K562 (cell line): ENCODE results near the gene PLD1. TPM values are rescaled to one million over a fixed set of nuclear protein-coding genes. Genes with fewer than 3 reads are reported as not detected.
A peak's percentile ranks its signal among the peaks of the same experiment; 100 is the strongest.

ENCODE experiments used
- ATAC-seq: fragments of 200-7000 bp; cut with Tn5 transposase; 3 replicates; pipeline ENCODE4 v1.9.1; 2020; ENCODE audit warnings: moderate library complexity
- BruUV-seq: library from RNA; stranded (reverse); fragments of 400-500 nt; replicated peaks from 2 replicates; lab custom pipeline; 2021; lab: Mats Ljungman, UMichigan
- CTCF ChIA-PET: fragments of 300-600 bp; formaldehyde crosslinking; extraction: SDS; loops from one replicate; lab custom pipeline; 2021; ENCODE audit warnings: low intra/inter-chr PET ratio; lab: Yijun Ruan, JAX
- POLR2A ChIA-PET: fragments of 300-600, 350-650 bp; sonication (Branson Sonifier 250); formaldehyde crosslinking; extraction: SDS; loops from one replicate; lab custom pipeline; 2021; ENCODE audit warnings: antibody characterized with exemption, inconsistent platforms; lab: Yijun Ruan, JAX
- DNase-seq, 4 experiments: peaks; one replicate each; pipeline versions ENCODE4 v3.0.0 to v3.0.0-alpha.2; 2011 to 2018; ENCODE audit warnings: low spot score in 3 of 4, mixed read lengths in 3 of 4; ENCODE audit errors: extremely low read depth in 1 of 4
- FAIRE-seq: peaks from 2 replicates; lab custom pipeline; 2011; peaks lifted over from hg19 to GRCh38; lab: Jason Lieb, UNC
- H2AFZ ChIP-seq: 2 replicates; pipeline ENCODE4 v1.6.0; 2011; ENCODE audit warnings: low read depth, low read length, control low read depth, inconsistent platforms
- H3K27ac ChIP-seq: fragments of 200-600 bp; 3 replicates; pipeline ENCODE4 v1.8.0; 2011; ENCODE audit warnings: low read depth, mild to moderate bottlenecking, control low read depth, inconsistent platforms, low read length, moderate library complexity, mixed read lengths; ENCODE audit errors: extremely low read depth
- H3K27me3 ChIP-seq, 2 experiments: fragments of 300-600 bp in 1 of 2; 2 replicates in 1 of 2; 3 replicates in 1 of 2; pipeline versions ENCODE4 v1.6.0 to v1.8.0; 2011; ENCODE audit warnings: inconsistent platforms in 2 of 2, low read length in 2 of 2, mild to moderate bottlenecking in 1 of 2, mixed read lengths in 1 of 2, moderate library complexity in 1 of 2; ENCODE audit not compliant: control insufficient read depth in 2 of 2, insufficient read depth in 2 of 2
- H3K36me3 ChIP-seq: fragments of 300-600 bp; 3 replicates; pipeline ENCODE4 v1.8.0; 2011; ENCODE audit warnings: mild to moderate bottlenecking, low read length, inconsistent platforms; ENCODE audit not compliant: control insufficient read depth, insufficient read depth
- H3K4me1 ChIP-seq, 2 experiments: fragments of 200-600 bp in 1 of 2; replicated peaks in 1 of 2; 2 replicates in 1 of 2; 3 replicates in 1 of 2; pipeline versions ENCODE4 v1.5.1 to v1.8.0; 2011; ENCODE audit warnings: inconsistent platforms in 2 of 2, low read length in 2 of 2, mild to moderate bottlenecking in 1 of 2, mixed read lengths in 1 of 2, moderate library complexity in 1 of 2; ENCODE audit not compliant: control insufficient read depth in 2 of 2, insufficient read depth in 2 of 2
- H3K4me2 ChIP-seq: 2 replicates; pipeline ENCODE4 v1.6.1; 2011; ENCODE audit warnings: low read length, control low read depth, inconsistent platforms, mixed read lengths; ENCODE audit not compliant: insufficient read depth
- H3K4me3 ChIP-seq: fragments of 200-600 bp; sonication (generic), shearing (Covaris generic); 2 replicates; pipeline ENCODE4 v1.5.1; 2016; ENCODE audit warnings: control low read depth, inconsistent platforms
- H3K79me2 ChIP-seq: fragments of 200-600 bp; 3 replicates; pipeline ENCODE4 v1.8.0; 2011; ENCODE audit warnings: low read length, inconsistent platforms; ENCODE audit not compliant: control insufficient read depth, insufficient read depth
- H3K9ac ChIP-seq, 2 experiments: 2 replicates each; pipeline versions ENCODE4 v1.6.0 to v1.6.1; 2011; ENCODE audit warnings: low read depth in 2 of 2, low read length in 2 of 2, control low read depth in 1 of 2, inconsistent platforms in 1 of 2, mild to moderate bottlenecking in 1 of 2, mixed read lengths in 1 of 2; ENCODE audit not compliant: insufficient read depth in 1 of 2
- H3K9me1 ChIP-seq: one replicate; pipeline ENCODE4 v1.6.0; 2011; ENCODE audit warnings: inconsistent platforms, mild to moderate bottlenecking, low read length, moderate library complexity; ENCODE audit not compliant: control insufficient read depth, insufficient read depth
- H3K9me3 ChIP-seq: replicated peaks from 2 replicates; pipeline ENCODE4 v1.5.1; 2011; ENCODE audit warnings: low read depth, low read length, inconsistent platforms; ENCODE audit not compliant: control insufficient read depth, insufficient read depth
- H4K20me1 ChIP-seq: replicated peaks from 2 replicates; pipeline ENCODE4 v1.6.1; 2011; ENCODE audit warnings: low read length, inconsistent platforms, mixed read lengths; ENCODE audit not compliant: control insufficient read depth, insufficient read depth
- ARID3A ChIP-seq: IDR thresholded peaks from 2 replicates; pipeline ENCODE4 v1.6.1; 2012; ENCODE audit warnings: low read depth, low read length, improper control_type of control experiment, borderline replicate concordance
- HNRNPH1 ChIP-seq: fragments of 200-400 bp; formaldehyde crosslinking; optimal IDR thresholded peaks from 2 replicates; pipeline ENCODE3; 2017; ENCODE audit warnings: low read depth, mild to moderate bottlenecking, low read length, moderate library complexity
- KLF16 ChIP-seq: IDR thresholded peaks from 2 replicates; pipeline ENCODE4 v1.6.1; 2016; ENCODE audit warnings: antibody characterized with exemption
- RAD21 ChIP-seq, 2 experiments: fragments of 250-450 bp in 1 of 2; fragments of 450-650 bp in 1 of 2; sonication (Bioruptor Pico) in 1 of 2; formaldehyde crosslinking in 1 of 2; IDR thresholded peaks in 1 of 2; conservative IDR thresholded peaks in 1 of 2; 2 replicates each; pipeline versions ENCODE4 v1.4.0 to v1.8.0; 2020 to 2022; ENCODE audit warnings: mild to moderate bottlenecking in 2 of 2, moderate library complexity in 1 of 2
- RBM14 ChIP-seq: fragments of 200-400 bp; formaldehyde crosslinking; IDR thresholded peaks from 2 replicates; pipeline ENCODE4 v1.6.1; 2018; ENCODE audit warnings: low read depth, mild to moderate bottlenecking, low read length, moderate library complexity, borderline replicate concordance; ENCODE audit not compliant: insufficient read depth
- REST ChIP-seq, 2 experiments: fragments of 450-650 bp; formaldehyde crosslinking in 1 of 2; IDR thresholded peaks; 2 replicates each; pipeline versions ENCODE4 v1.4.0 to v1.6.1; 2014 to 2020; ENCODE audit warnings: mild to moderate bottlenecking in 2 of 2, borderline replicate concordance in 1 of 2, low read depth in 1 of 2
- SMARCA4 ChIP-seq: fragments of 450-650 bp; IDR thresholded peaks from 2 replicates; pipeline ENCODE4 v1.6.1; 2016
- SMC3 ChIP-seq: conservative IDR thresholded peaks from 2 replicates; pipeline ENCODE4 v1.6.1; 2011; ENCODE audit warnings: low read depth, low read length, improper control_type of control experiment; ENCODE audit not compliant: insufficient read depth
- ZFX ChIP-seq: sonication (generic); formaldehyde crosslinking; IDR thresholded peaks from 2 replicates; pipeline ENCODE4 v1.8.0; 2022; ENCODE audit warnings: mild to moderate bottlenecking, missing genetic modification reagents, moderate library complexity
- WGBS: fragments of 100-300 bp; shearing (Covaris generic); methylation state at CpG from one replicate; pipeline ENCODE4 v1.1.6; 2016; ENCODE audit warnings: low coverage, mixed read lengths; ENCODE audit not compliant: insufficient coverage; ENCODE audit errors: missing lambda C conversion rate; 5-methylcytosine and 5-hydroxymethylcytosine counted together
- in situ Hi-C: fragments of 300-500 bp; cut with MboI; formaldehyde crosslinking; loops from 4 replicates; pipeline ENCODE4 v1.15.0; 2018; ENCODE audit warnings: inconsistent platforms, mixed read lengths
- intact Hi-C: fragments of 100-400 bp; cut with micrococcal nuclease; formaldehyde crosslinking; loops from 2 replicates; pipeline ENCODE4 v1.14.2; 2022
- polyA plus RNA-seq, 8 experiments: library from polyadenylated mRNA; depleted of rRNA in 4 of 8; stranded (reverse) in 5 of 8; unstranded in 3 of 8; fragments of >200 nt; fragmentation: Nextera tagmentation in 2 of 8; fragmentation: Illumina TruSeq in 1 of 8; extraction: Ambion mirVana in 2 of 8; extraction: Trizol in 1 of 8; gene quantifications; 2 replicates each; pipeline versions ENCODE4 v1.2.1 to v1.2.3, GENCODE V29; 2011 to 2014; ENCODE audit warnings: inconsistent platforms in 1 of 8, missing spikeins in 1 of 8
- total RNA-seq, 7 experiments: library from RNA; depleted of rRNA in 6 of 7; stranded (reverse); fragments of >200 nt in 6 of 7; fragmentation: Illumina TruSeq in 2 of 7; extraction: Trizol in 2 of 7; gene quantifications; 2 replicates each; pipeline versions ENCODE4 v1.2.1 to v1.2.3, GENCODE V29; 2011 to 2021; ENCODE audit warnings: low replicate concordance in 1 of 7

Gene PLD1
- total and polyA plus RNA-seq, 9 of the 15 experiments (the other 6 are each of a cell fraction or from before 2014, with no cell fraction given): 8.4 to 26.1 (median 18.6) TPM

- intact Hi-C loops: loop anchor here (1.0 to 5.0 kb wide), 7 partner anchors 105 to 606 kb away; partner anchors contain the start of gene TNIK
- H3K9me1 ChIP-seq: no peaks in the 10 kb centered on the region
- ATAC-seq (peak; percentile 79), DNase-seq (peak; percentile 53 to 64 (median 62)), FAIRE-seq (peak; percentile 79)
- H3K9me3 ChIP-seq: no peaks in the 10 kb centered on the region
- H4K20me1 ChIP-seq: no peaks in the 10 kb centered on the region
- in situ Hi-C loops: loop anchor here (5.0 to 10.0 kb wide), 3 partner anchors 375 to 605 kb away; no protein-coding TSS in a partner anchor
- 4% methylated on average over 4 of the region's 4 CpGs for WGBS
- no peak overlapping the region for H3K27ac ChIP-seq
- H3K36me3 ChIP-seq: no peaks in the 10 kb centered on the region
- no TSS peak for BruUV-seq
- POLR2A ChIA-PET: no interaction called here
- no peaks in the 10 kb centered on the region for H3K4me1 ChIP-seq
- no peaks in the 10 kb centered on the region for H3K79me2 ChIP-seq
- no peaks in the 10 kb centered on the region for H3K27me3 ChIP-seq
- no peak overlapping the region for H3K4me3 ChIP-seq
- H2AFZ ChIP-seq: no peak overlapping the region
- H3K9ac ChIP-seq: no peak overlapping the region
- CTCF ChIA-PET: interaction anchor here (1.2 to 3.0 kb wide), 5 partner anchors 380 to 605 kb away, joined by 5 to 20 read pairs (median 13); no protein-coding TSS in a partner anchor
- no peak overlapping the region for H3K4me2 ChIP-seq
- TF ChIP-seq ARID3A: peak; percentile 75
- TF ChIP-seq ZFX (CRISPR knock-in tag): no peak
- no peak for TF ChIP-seq RBM14
- no peak for TF ChIP-seq SMARCA4
- TF ChIP-seq SMC3: peak; percentile 76
- no peak for TF ChIP-seq HNRNPH1
- peak; percentile 93 to 97 for TF ChIP-seq RAD21 (CRISPR knock-in tag; conservative IDR thresholded peaks at IDR 0.05 in 1 of 2, IDR thresholded peaks at IDR 0.05 in 1 of 2)
- TF ChIP-seq KLF16: 0 out of 2 replicates have a peak, but pooled peaks have one; percentile 24
- peak; percentile 86 for TF ChIP-seq REST (IDR thresholded peaks at IDR 0.05; ENCODE audit: borderline replicate concordance)
- no peak for TF ChIP-seq REST (CRISPR knock-in tag; IDR thresholded peaks at IDR 0.05; ENCODE audit: low read depth)
Measured at GRCh38 chr3:171566803-171567422, 243.4 kb downstream of the PLD1 start.
